ENCODE measurements around the gene BCLAF1.
A peak's percentile ranks its signal among the peaks of the same experiment; 100 is the strongest.
"Not testable (repeated sequence)": the region's sequence is repeated elsewhere in the genome, so short reads cannot be mapped to it uniquely, and the experiment has no call there.

BCLAF1 gene

GRCh38 chr6:136308469-136308868, 18.8 kb upstream of the BCLAF1 start:
- DNase-seq, result not testable (repeated sequence)

- DNase-seq, result no peak
Observed at GRCh38 chr6:136307351-136307750, 17.7 kb upstream of the BCLAF1 start.

GRCh38 chr6:136306466-136306865, 16.8 kb upstream of the BCLAF1 start:
- DNase-seq, result no peak

- DNase-seq, result no peak
Observed at GRCh38 chr6:136304410-136304809, 14.8 kb upstream of the BCLAF1 start.

GRCh38 chr6:136303516-136303915, 13.9 kb upstream of the BCLAF1 start:
- DNase-seq, result no peak

- no peak for DNase-seq
Observed at GRCh38 chr6:136294621-136295020, 5.0 kb upstream of the BCLAF1 start.

GRCh38 chr6:136290410-136291010, 864 bp upstream of the BCLAF1 start:
- peak; percentile 84 for DNase-seq

GRCh38 chr6:136289327-136289578, 393 bp downstream of the BCLAF1 start:
- DNase-seq, result peak; percentile 95

GRCh38 chr6:136288566-136289326, 900 bp downstream of the BCLAF1 start:
- peak; percentile 91 for DNase-seq

- peak; percentile 38 for DNase-seq
Observed at GRCh38 chr6:136284909-136285308, 4.7 kb downstream of the BCLAF1 start.

- DNase-seq, result no peak
Observed at GRCh38 chr6:136282906-136283305, 6.7 kb downstream of the BCLAF1 start.

GRCh38 chr6:136280032-136280609, 9.5 kb downstream of the BCLAF1 start:
- DNase-seq, result no peak

- DNase-seq, result no peak
Observed at GRCh38 chr6:136274062-136274461, 15.6 kb downstream of the BCLAF1 start.

GRCh38 chr6:136265101-136265500, 24.5 kb downstream of the BCLAF1 start:
- no peak for DNase-seq

- no peak for DNase-seq
Observed at GRCh38 chr6:136262940-136263339, 26.7 kb downstream of the BCLAF1 start.

- no peak for DNase-seq
Observed at GRCh38 chr6:136254851-136255466, 34.7 kb downstream of the BCLAF1 start.

- no peak for DNase-seq
Observed at GRCh38 chr6:136253734-136254133, 35.9 kb downstream of the BCLAF1 start.

- peak; percentile 21 for DNase-seq
Observed at GRCh38 chr6:136252441-136252840, 37.2 kb downstream of the BCLAF1 start.

GRCh38 chr6:136251394-136251793, 38.3 kb downstream of the BCLAF1 start:
- DNase-seq, result no peak

GRCh38 chr6:136250686-136251008, 39.0 kb downstream of the BCLAF1 start:
- no peak for DNase-seq

- DNase-seq, result peak; percentile 99
Observed at GRCh38 chr6:136249811-136250685, 39.6 kb downstream of the BCLAF1 start, which contains the start of gene MTFR2. Gene MTFR2 (minus strand): TSS chr6:136250311. CDS start chr6:136249099, 1,212 bp downstream.

GRCh38 chr6:136249336-136249735, 40.3 kb downstream of the BCLAF1 start:
- DNase-seq, result peak; percentile 12

- no peak for DNase-seq
Observed at GRCh38 chr6:136244061-136244616, 45.5 kb downstream of the BCLAF1 start.
